Transverse colon (tissue), 4 donors: ENCODE measurements around the gene CFAP90. TPM values are rescaled to one million over a fixed set of nuclear protein-coding genes. Genes with fewer than 3 reads are reported as not detected.

ENCODE experiments used
- DNase-seq: peaks from one replicate; pipeline ENCODE4 v3.0.0-alpha.2; 2019
- H3K27ac ChIP-seq, 4 donors: fragments of 200-600 bp; sonication (generic); 2 replicates each; pipeline ENCODE4 v1.5.1; 2016 to 2018; ENCODE audit warnings: inconsistent platforms in 4 of 4
- H3K27me3 ChIP-seq: fragments of 200-600 bp; sonication (generic); 2 replicates; pipeline ENCODE4 v1.5.1; 2017; ENCODE audit warnings: inconsistent platforms
- H3K36me3 ChIP-seq, 4 donors: fragments of 200-600 bp; sonication (generic); 2 replicates each; pipeline ENCODE4 v1.5.1; 2017 to 2019; ENCODE audit warnings: inconsistent platforms in 4 of 4
- H3K4me1 ChIP-seq, 4 donors: fragments of 200-600 bp; sonication (generic); 2 replicates each; pipeline ENCODE4 v1.5.1; 2017 to 2020; ENCODE audit warnings: inconsistent platforms in 4 of 4
- H3K4me3 ChIP-seq, 4 donors: fragments of 200-600 bp; sonication (generic); 1 replicate in 1 of 4; 2 replicates in 3 of 4; pipeline versions ENCODE4 v1.5.1 to v1.6.1; 2017 to 2019; ENCODE audit warnings: inconsistent platforms in 4 of 4
- H3K9me3 ChIP-seq, 2 donors: fragments of 200-600 bp; sonication (generic); 2 replicates each; pipeline ENCODE4 v1.5.1; 2017 to 2019; ENCODE audit warnings: inconsistent platforms in 2 of 2
- CTCF ChIP-seq, 5 experiments: fragments of 200-600 bp in 3 of 5; fragments of 450-650 bp in 2 of 5; sonication (generic) in 3 of 5; IDR thresholded peaks; 1 replicate in 2 of 5; 2 replicates in 3 of 5; pipeline ENCODE4 v1.5.1; 2016 to 2017; ENCODE audit warnings: antibody characterized with exemption in 5 of 5, inconsistent platforms in 3 of 5, mild to moderate bottlenecking in 2 of 5, moderate library complexity in 1 of 5
- EP300 ChIP-seq: sonication (generic); formaldehyde crosslinking; IDR thresholded peaks from one replicate; pipeline ENCODE4 v1.6.1; 2017; ENCODE audit warnings: antibody characterized with exemption, low read depth
- POLR2A ChIP-seq: fragments of 450-650 bp; IDR thresholded peaks from one replicate; pipeline ENCODE4 v1.6.1; 2016; ENCODE audit warnings: antibody characterized with exemption, mild to moderate bottlenecking, moderate library complexity
- POLR2AphosphoS5 ChIP-seq, 3 donors: sonication (generic); formaldehyde crosslinking; IDR thresholded peaks; one replicate each; pipeline ENCODE4 v1.6.1; 2016; ENCODE audit warnings: antibody characterized with exemption in 3 of 3
- WGBS, 2 donors: methylation state at CpG; one replicate each; pipeline ENCODE4 v1.1.5; 2018; ENCODE audit warnings: low coverage in 1 of 2; 5-methylcytosine and 5-hydroxymethylcytosine counted together
- in situ Hi-C, 4 donors: fragments of 200-750 bp; cut with MboI; loops; one replicate each; pipeline versions ENCODE4 v1.15.0 to v1.15.1; 2017; ENCODE audit warnings: low sequenced_read_pairs in 3 of 4, low pct_ligation_motif_present in 1 of 4, low pct_unique_long_range_greater_than_20kb in 1 of 4
- intact Hi-C: fragments of 100-400 bp; cut with DNase I; formaldehyde crosslinking; loops from one replicate; pipeline ENCODE4 v1.15.1; 2023; ENCODE audit warnings: low total_unique reads
- total RNA-seq, 4 donors: library from RNA; depleted of rRNA; stranded (reverse); fragments of >200 nt; gene quantifications; one replicate each; pipeline ENCODE4 v1.1.0, GENCODE V29; 2016

The CFAP90 gene
- total RNA-seq, 4 donors from 2014 or later, result not detected

GRCh38 chr5:7888901-7889300 is 38.0 kb upstream of the CFAP90 start:
- in situ Hi-C loops (no loop called here), intact Hi-C loops (no loop called here)
- 95% methylated on average over 9 of the region's 9 CpGs; no CpG with 5 or more reads in 1 of the 2 donors for WGBS, 2 donors
- Histone ChIP-seq H3K9me3 (no peaks in the 10 kb centered on the region), H3K4me1 (peaks cover 0 to 11% (median 3%) of the 10 kb centered on the region in 4 donors), H3K36me3 (peaks cover 0 to 81% (median 32%) of the 10 kb centered on the region in 4 donors), H3K27me3 (no peaks in the 10 kb centered on the region), H3K4me3 (no peak overlapping the region), H3K27ac (no peak overlapping the region)
- TF ChIP-seq EP300 (no peak), POLR2A (no peak), CTCF (IDR thresholded peaks at IDR 0.05) (no peak), POLR2AphosphoS5 (IDR thresholded peaks at IDR 0.05) (no peak)
- DNase-seq, result no peak

- WGBS, 2 donors, result 54 to 59% methylated on average over 6 to 7 of the region's 7 CpGs
- in situ Hi-C loops, result no loop called here
- peak overlapping the region in 1 of 4 donors; percentile 49 for H3K27ac ChIP-seq
These were observed 36.0 kb upstream of the CFAP90 start for GRCh38 chr5:7886849-7887475.

GRCh38 chr5:7884491-7885267 is 33.7 kb upstream of the CFAP90 start:
- in situ Hi-C loops (no loop called here), intact Hi-C loops (no loop called here)
- Histone ChIP-seq H3K9me3 (no peaks in the 10 kb centered on the region), H3K4me3 (no peak overlapping the region), H3K36me3 (peaks cover 0 to 69% (median 19%) of the 10 kb centered on the region in 4 donors), H3K27ac (no peak overlapping the region), H3K4me1 (peaks cover 0 to 7% (median 2%) of the 10 kb centered on the region in 4 donors), H3K27me3 (no peaks in the 10 kb centered on the region)
- no peak for DNase-seq
- 83% methylated on average over 5 of the region's 5 CpGs for WGBS, 2 donors
- TF ChIP-seq POLR2A (no peak), POLR2AphosphoS5 (IDR thresholded peaks at IDR 0.05) (no peak), EP300 (no peak), CTCF (IDR thresholded peaks at IDR 0.05) (no peak)

More at GRCh38 chr5:7886849-7887475, 36.0 kb upstream of the CFAP90 start:
- Histone ChIP-seq H3K4me3 (no peak overlapping the region), H3K27me3 (no peaks in the 10 kb centered on the region), H3K9me3 (no peaks in the 10 kb centered on the region), H3K36me3 (peaks cover 0 to 73% (median 25%) of the 10 kb centered on the region in 4 donors), H3K4me1 (peaks cover 0 to 5% (median 0%) of the 10 kb centered on the region in 4 donors)
- DNase-seq, result no peak
- intact Hi-C loops, result no loop called here
- TF ChIP-seq CTCF (IDR thresholded peaks at IDR 0.05) (peak; percentile 38 to 56 (median 53)), POLR2AphosphoS5 (IDR thresholded peaks at IDR 0.05) (no peak), EP300 (no peak)

GRCh38 chr5:7882926-7883325 is 32.0 kb upstream of the CFAP90 start:
- H3K4me3 ChIP-seq, result no peak overlapping the region
- no peaks in the 10 kb centered on the region for H3K27me3 ChIP-seq
- intact Hi-C loops (no loop called here), in situ Hi-C loops (no loop called here)
- no peak overlapping the region for H3K27ac ChIP-seq
- H3K4me1 ChIP-seq, result peaks cover 3 to 21% (median 14%) of the 10 kb centered on the region in 4 donors
- WGBS, 2 donors, result 83 to 84% methylated on average over 4 of the region's 4 CpGs
- no peak for DNase-seq
- peaks cover 0 to 51% (median 15%) of the 10 kb centered on the region in 4 donors for H3K36me3 ChIP-seq
- H3K9me3 ChIP-seq, result no peaks in the 10 kb centered on the region
- TF ChIP-seq EP300 (no peak), CTCF (IDR thresholded peaks at IDR 0.05) (no peak), POLR2AphosphoS5 (IDR thresholded peaks at IDR 0.05) (no peak), POLR2A (no peak)
